ENCODE measurements around the gene SPRY1. TPM values are rescaled to one million over a fixed set of nuclear protein-coding genes. Genes with fewer than 3 reads are reported as not detected.
A peak's percentile ranks its signal among the peaks of the same experiment; 100 is the strongest.

The SPRY1 gene
- 14.0 TPM for total RNA-seq
- 38.6 TPM for polyA plus RNA-seq
- long read RNA-seq, donor 1, partial matches to known transcripts = 0 of 3 reads
- long read RNA-seq, donor 1, other reads (novel, unspliced or antisense) = 0 of 3 reads
- long read RNA-seq, donor 2 = 0 reads
- long read RNA-seq, donor 3, transcript SPRY1-206 (2 exons, 849 nt) = major isoform, 6 of 13 reads
- long read RNA-seq, donor 3, partial matches to known transcripts = 0 of 13 reads
- long read RNA-seq, donor 3, other reads (novel, unspliced or antisense) = 5 of 13 reads
- long read RNA-seq, donor 4, transcript SPRY1-206 (2 exons, 849 nt) = major isoform, 8 of 9 reads
- long read RNA-seq, donor 4, partial matches to known transcripts = 0 of 9 reads
- long read RNA-seq, donor 4, other reads (novel, unspliced or antisense) = 0 of 9 reads
- long read RNA-seq, donor 5, transcript SPRY1-204 (2 exons, 1,012 nt) = minor isoform, 6 of 27 reads
- long read RNA-seq, donor 5, transcript SPRY1-206 (2 exons, 849 nt) = major isoform, 9 of 27 reads
- long read RNA-seq, donor 5, partial matches to known transcripts = 0 of 27 reads
- long read RNA-seq, donor 5, other reads (novel, unspliced or antisense) = 10 of 27 reads
- long read RNA-seq, donor 6, transcript SPRY1-206 (2 exons, 849 nt) = major isoform, 8 of 11 reads
- long read RNA-seq, donor 6, partial matches to known transcripts = 0 of 11 reads
- long read RNA-seq, donor 6, other reads (novel, unspliced or antisense) = 0 of 11 reads
- long read RNA-seq, donor 7, transcript SPRY1-206 (2 exons, 849 nt) = major isoform, 13 of 18 reads
- long read RNA-seq, donor 7, partial matches to known transcripts = 0 of 18 reads
- long read RNA-seq, donor 7, other reads (novel, unspliced or antisense) = 0 of 18 reads
- long read RNA-seq, donor 8, partial matches to known transcripts = 0 of 6 reads
- long read RNA-seq, donor 8, other reads (novel, unspliced or antisense) = 0 of 6 reads
- long read RNA-seq, donor 9, transcript SPRY1-206 (2 exons, 849 nt) = major isoform, 6 of 6 reads
- long read RNA-seq, donor 9, partial matches to known transcripts = 0 of 6 reads
- long read RNA-seq, donor 9, other reads (novel, unspliced or antisense) = 0 of 6 reads
- long read RNA-seq, donor 10, partial matches to known transcripts = 0 of 7 reads
- long read RNA-seq, donor 10, other reads (novel, unspliced or antisense) = 0 of 7 reads

- under 1% methylated on average over 20 of the region's 20 CpGs for WGBS
- H3K4me1 ChIP-seq (ENCODE audit: control insufficient read depth in 2 of 2, insufficient read depth in 2 of 2, low read length in 2 of 2) = peaks cover 3 to 8% of the 10 kb centered on the region in 2 donors
- DNase-seq (ENCODE audit: low read depth in 6 of 9, low spot score in 9 of 9) = peak; percentile 78 to 97 (median 90)
Observed at GRCh38 chr4:123396307-123397143, at the start of gene SPRY1. Gene SPRY1 (plus strand): TSS chr4:123396795. CDS start chr4:123401592, 4,797 bp downstream.

GRCh38 chr4:123346951-123347350 is 49.6 kb upstream of the SPRY1 start:
- no peaks in the 10 kb centered on the region for H3K36me3 ChIP-seq (ENCODE audit: control insufficient read depth in 2 of 2, insufficient read depth in 2 of 2, low read length in 1 of 2)
- H3K27me3 ChIP-seq (ENCODE audit: control insufficient read depth in 2 of 2, insufficient read depth in 1 of 2, low read length in 1 of 2) = no peaks in the 10 kb centered on the region
- H3K4me1 ChIP-seq (ENCODE audit: control insufficient read depth in 2 of 2, insufficient read depth in 2 of 2, low read length in 2 of 2) = peaks cover 52 to 72% of the 10 kb centered on the region in 2 donors
- H3K4me3 ChIP-seq (ENCODE audit: low read length in 2 of 2) = no peak overlapping the region
- H3K27ac ChIP-seq (ENCODE audit: low read depth in 1 of 2, low read length in 1 of 2) = peak overlapping the region in 1 of 2 donors; percentile 84
- 54% methylated on average over 5 of the region's 5 CpGs for WGBS
- H3K9me3 ChIP-seq (ENCODE audit: control insufficient read depth in 2 of 2, insufficient read depth in 1 of 2, low read length in 1 of 2) = peaks cover 0 to 4% of the 10 kb centered on the region in 2 donors
- DNase-seq (ENCODE audit: low read depth in 6 of 9, low spot score in 9 of 9) = peak in 6 of 9 donors; percentile 39 to 86 (median 70)

More at GRCh38 chr4:123396307-123397143, at the start of gene SPRY1:
- no peaks in the 10 kb centered on the region for H3K9me3 ChIP-seq (ENCODE audit: control insufficient read depth in 2 of 2, insufficient read depth in 1 of 2, low read length in 1 of 2)
- H3K36me3 ChIP-seq (ENCODE audit: control insufficient read depth in 2 of 2, insufficient read depth in 2 of 2, low read length in 1 of 2) = peaks cover 4% of the 10 kb centered on the region in 2 donors
- H3K27me3 ChIP-seq (ENCODE audit: control insufficient read depth in 2 of 2, insufficient read depth in 1 of 2, low read length in 1 of 2) = no peaks in the 10 kb centered on the region
- H3K27ac ChIP-seq (ENCODE audit: low read depth in 1 of 2, low read length in 1 of 2) = peak within 1 kb of the TSS; percentile 95
- peak within 1 kb of the TSS; percentile 86 to 90 for H3K4me3 ChIP-seq (ENCODE audit: low read length in 2 of 2)

GRCh38 chr4:123348946-123349345 is 47.6 kb upstream of the SPRY1 start:
- DNase-seq (ENCODE audit: low read depth in 6 of 9, low spot score in 9 of 9) = no peak
- Histone ChIP-seq H3K4me1 (ENCODE audit: control insufficient read depth in 2 of 2, insufficient read depth in 2 of 2, low read length in 2 of 2) (peaks cover 66 to 92% of the 10 kb centered on the region in 2 donors), H3K9me3 (ENCODE audit: control insufficient read depth in 2 of 2, insufficient read depth in 1 of 2, low read length in 1 of 2) (peaks cover 0 to 4% of the 10 kb centered on the region in 2 donors), H3K27ac (ENCODE audit: low read depth in 1 of 2, low read length in 1 of 2) (peak overlapping the region in 1 of 2 donors; percentile 74), H3K27me3 (ENCODE audit: control insufficient read depth in 2 of 2, insufficient read depth in 1 of 2, low read length in 1 of 2) (no peaks in the 10 kb centered on the region), H3K4me3 (ENCODE audit: low read length in 2 of 2) (no peak overlapping the region), H3K36me3 (ENCODE audit: control insufficient read depth in 2 of 2, insufficient read depth in 2 of 2, low read length in 1 of 2) (no peaks in the 10 kb centered on the region)
- WGBS = 94% methylated on average over 4 of the region's 4 CpGs

GRCh38 chr4:123349421-123350190 is 47.0 kb upstream of the SPRY1 start:
- DNase-seq (ENCODE audit: low read depth in 6 of 9, low spot score in 9 of 9) = peak in 3 of 9 donors; percentile 42 to 71 (median 47)
- 45% methylated on average over 7 of the region's 7 CpGs for WGBS
- H3K27me3 ChIP-seq (ENCODE audit: control insufficient read depth in 2 of 2, insufficient read depth in 1 of 2, low read length in 1 of 2) = no peaks in the 10 kb centered on the region
- peaks cover 0 to 4% of the 10 kb centered on the region in 2 donors for H3K9me3 ChIP-seq (ENCODE audit: control insufficient read depth in 2 of 2, insufficient read depth in 1 of 2, low read length in 1 of 2)
- H3K36me3 ChIP-seq (ENCODE audit: control insufficient read depth in 2 of 2, insufficient read depth in 2 of 2, low read length in 1 of 2) = no peaks in the 10 kb centered on the region
- H3K4me1 ChIP-seq (ENCODE audit: control insufficient read depth in 2 of 2, insufficient read depth in 2 of 2, low read length in 2 of 2) = peaks cover 67 to 90% of the 10 kb centered on the region in 2 donors
- peak overlapping the region in 1 of 2 donors; percentile 74 for H3K27ac ChIP-seq (ENCODE audit: low read depth in 1 of 2, low read length in 1 of 2)
- H3K4me3 ChIP-seq (ENCODE audit: low read length in 2 of 2) = no peak overlapping the region

GRCh38 chr4:123350191-123350544 is 46.4 kb upstream of the SPRY1 start:
- WGBS = 10% methylated on average over 5 of the region's 5 CpGs

GRCh38 chr4:123350726-123351125 is 45.9 kb upstream of the SPRY1 start:
- H3K4me1 ChIP-seq (ENCODE audit: control insufficient read depth in 2 of 2, insufficient read depth in 2 of 2, low read length in 2 of 2) = peaks cover 65 to 83% of the 10 kb centered on the region in 2 donors
- no peaks in the 10 kb centered on the region for H3K36me3 ChIP-seq (ENCODE audit: control insufficient read depth in 2 of 2, insufficient read depth in 2 of 2, low read length in 1 of 2)
- H3K9me3 ChIP-seq (ENCODE audit: control insufficient read depth in 2 of 2, insufficient read depth in 1 of 2, low read length in 1 of 2) = peaks cover 0 to 4% of the 10 kb centered on the region in 2 donors
- no peaks in the 10 kb centered on the region for H3K27me3 ChIP-seq (ENCODE audit: control insufficient read depth in 2 of 2, insufficient read depth in 1 of 2, low read length in 1 of 2)
- H3K27ac ChIP-seq (ENCODE audit: low read depth in 1 of 2, low read length in 1 of 2) = peak overlapping the region in 1 of 2 donors; percentile 74
- 98% methylated on average over 6 of the region's 6 CpGs for WGBS
- H3K4me3 ChIP-seq (ENCODE audit: low read length in 2 of 2) = no peak overlapping the region
- DNase-seq (ENCODE audit: low read depth in 6 of 9, low spot score in 9 of 9) = peak in 1 of 9 donors; percentile 28

More at GRCh38 chr4:123350191-123350544, 46.4 kb upstream of the SPRY1 start:
- Histone ChIP-seq H3K4me3 (ENCODE audit: low read length in 2 of 2) (no peak overlapping the region), H3K4me1 (ENCODE audit: control insufficient read depth in 2 of 2, insufficient read depth in 2 of 2, low read length in 2 of 2) (peaks cover 67 to 86% of the 10 kb centered on the region in 2 donors), H3K36me3 (ENCODE audit: control insufficient read depth in 2 of 2, insufficient read depth in 2 of 2, low read length in 1 of 2) (no peaks in the 10 kb centered on the region), H3K27ac (ENCODE audit: low read depth in 1 of 2, low read length in 1 of 2) (peak overlapping the region in 1 of 2 donors; percentile 74), H3K27me3 (ENCODE audit: control insufficient read depth in 2 of 2, insufficient read depth in 1 of 2, low read length in 1 of 2) (no peaks in the 10 kb centered on the region), H3K9me3 (ENCODE audit: control insufficient read depth in 2 of 2, insufficient read depth in 1 of 2, low read length in 1 of 2) (peaks cover 0 to 4% of the 10 kb centered on the region in 2 donors)
- peak; percentile 54 to 93 (median 81) for DNase-seq (ENCODE audit: low read depth in 6 of 9, low spot score in 9 of 9)

- WGBS = 96% methylated on average over 19 of the region's 19 CpGs
- Histone ChIP-seq H3K9me3 (ENCODE audit: control insufficient read depth in 2 of 2, insufficient read depth in 1 of 2, low read length in 1 of 2) (peaks cover 0 to 4% of the 10 kb centered on the region in 2 donors), H3K4me3 (ENCODE audit: low read length in 2 of 2) (no peak overlapping the region), H3K4me1 (ENCODE audit: control insufficient read depth in 2 of 2, insufficient read depth in 2 of 2, low read length in 2 of 2) (peaks cover 63 to 78% of the 10 kb centered on the region in 2 donors), H3K36me3 (ENCODE audit: control insufficient read depth in 2 of 2, insufficient read depth in 2 of 2, low read length in 1 of 2) (no peaks in the 10 kb centered on the region), H3K27me3 (ENCODE audit: control insufficient read depth in 2 of 2, insufficient read depth in 1 of 2, low read length in 1 of 2) (no peaks in the 10 kb centered on the region), H3K27ac (ENCODE audit: low read depth in 1 of 2, low read length in 1 of 2) (peak overlapping the region; percentile 26 to 39)
- DNase-seq (ENCODE audit: low read depth in 6 of 9, low spot score in 9 of 9) = no peak
Observed at GRCh38 chr4:123351713-123352112, 44.9 kb upstream of the SPRY1 start.

Measured in thymus (tissue), 14 donors.